ENCODE measurements around the gene MIS18A. TPM values are rescaled to one million over a fixed set of nuclear protein-coding genes. Genes with fewer than 3 reads are reported as not detected.

Gene MIS18A
- total and polyA plus RNA-seq, 9 donors, result 4.5 to 13.2 (median 9.8) TPM

DNA sequence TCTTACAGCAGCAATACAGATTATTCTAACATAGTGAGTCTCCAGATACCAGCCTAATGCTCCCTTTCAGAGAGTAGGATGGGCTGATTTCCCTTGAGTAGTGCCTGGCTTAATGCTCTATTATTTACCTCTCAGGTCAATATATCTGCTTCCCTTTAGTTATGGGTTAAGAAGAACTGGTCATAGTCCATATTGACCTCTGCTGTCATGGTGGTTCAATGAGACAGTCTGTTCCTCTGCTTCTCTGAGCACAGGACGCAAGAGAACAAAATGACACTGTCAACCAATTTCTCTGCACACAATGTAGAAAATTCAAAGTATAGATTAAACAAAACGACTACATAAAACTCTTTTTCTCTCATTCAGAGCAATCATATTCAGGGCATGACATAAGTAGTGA is 22.7 kb upstream of the MIS18A start:
- Histone ChIP-seq H3K4me1 (ENCODE audit: insufficient read depth) (peaks cover 2% of the 10 kb centered on the region), H3K27me3 (no peaks in the 10 kb centered on the region), H3K9me3 (no peaks in the 10 kb centered on the region), H3K36me3 (no peaks in the 10 kb centered on the region), H3K27ac (no peak overlapping the region), H3K4me3 (no peak overlapping the region)
- DNase-seq, result no peak
- TF ChIP-seq, protein P1, sequence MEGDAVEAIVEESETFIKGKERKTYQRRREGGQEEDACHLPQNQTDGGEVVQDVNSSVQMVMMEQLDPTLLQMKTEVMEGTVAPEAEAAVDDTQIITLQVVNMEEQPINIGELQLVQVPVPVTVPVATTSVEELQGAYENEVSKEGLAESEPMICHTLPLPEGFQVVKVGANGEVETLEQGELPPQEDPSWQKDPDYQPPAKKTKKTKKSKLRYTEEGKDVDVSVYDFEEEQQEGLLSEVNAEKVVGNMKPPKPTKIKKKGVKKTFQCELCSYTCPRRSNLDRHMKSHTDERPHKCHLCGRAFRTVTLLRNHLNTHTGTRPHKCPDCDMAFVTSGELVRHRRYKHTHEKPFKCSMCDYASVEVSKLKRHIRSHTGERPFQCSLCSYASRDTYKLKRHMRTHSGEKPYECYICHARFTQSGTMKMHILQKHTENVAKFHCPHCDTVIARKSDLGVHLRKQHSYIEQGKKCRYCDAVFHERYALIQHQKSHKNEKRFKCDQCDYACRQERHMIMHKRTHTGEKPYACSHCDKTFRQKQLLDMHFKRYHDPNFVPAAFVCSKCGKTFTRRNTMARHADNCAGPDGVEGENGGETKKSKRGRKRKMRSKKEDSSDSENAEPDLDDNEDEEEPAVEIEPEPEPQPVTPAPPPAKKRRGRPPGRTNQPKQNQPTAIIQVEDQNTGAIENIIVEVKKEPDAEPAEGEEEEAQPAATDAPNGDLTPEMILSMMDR (IDR thresholded peaks at IDR 0.05), result no peak
- TF ChIP-seq POLR2A (IDR thresholded peaks at IDR 0.05) (no peak), EP300 (IDR thresholded peaks at IDR 0.05) (no peak)
- intact Hi-C loops (cut with DNase I), result no loop called here
- 84 to 92% (median 92%) methylated on average over 2 of the region's 2 CpGs for WGBS, 3 donors

DNA sequence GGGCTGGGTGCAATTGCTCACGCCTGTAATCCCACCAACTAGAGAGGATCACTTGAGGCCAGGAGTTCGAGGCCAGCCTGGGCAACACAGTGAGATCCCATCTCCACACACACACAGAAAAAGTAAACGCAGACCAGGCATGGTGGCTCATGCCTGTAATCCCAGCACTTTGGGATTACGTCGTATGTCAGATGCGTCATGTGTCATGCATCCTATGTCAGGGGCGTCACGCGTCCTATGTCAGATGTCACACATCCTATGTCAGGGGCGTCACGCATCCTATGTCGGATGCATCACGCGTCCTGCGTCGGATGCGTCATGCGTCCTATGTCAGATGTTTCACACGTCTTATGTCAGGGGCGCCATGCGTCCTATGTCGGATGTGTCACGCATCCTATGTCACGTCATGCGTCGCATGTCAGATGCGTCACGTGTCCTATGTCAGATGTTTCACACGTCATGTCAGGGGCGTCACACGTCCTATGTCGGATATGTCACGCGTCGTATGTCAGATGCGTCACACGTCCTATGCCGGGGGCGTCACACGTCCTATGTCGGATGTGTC is 21.4 kb upstream of the MIS18A start:
- H3K4me1 ChIP-seq (ENCODE audit: insufficient read depth), result peaks cover 2% of the 10 kb centered on the region
- intact Hi-C loops (cut with DNase I), result no loop called here

DNA sequence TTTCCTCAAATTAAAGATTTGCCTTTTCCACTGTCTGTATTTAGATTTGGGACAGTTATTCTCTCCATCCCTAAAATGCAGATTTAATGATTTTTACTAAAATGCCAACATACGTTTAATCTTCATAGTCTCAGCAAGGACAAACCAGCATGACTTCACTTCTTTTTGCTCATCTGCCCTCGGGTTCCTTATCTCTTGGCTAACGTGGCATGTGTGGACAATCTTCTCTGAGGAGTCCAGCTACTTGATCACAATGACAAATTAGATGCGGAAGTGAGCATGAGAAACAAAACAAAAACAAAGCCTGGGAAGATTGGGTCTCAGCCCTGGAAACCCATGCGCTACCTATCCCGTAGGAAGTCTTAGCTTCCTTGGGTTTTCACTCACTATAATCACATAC is 20.8 kb upstream of the MIS18A start:
- no peak overlapping the region for H3K27ac ChIP-seq
- peaks cover 2% of the 10 kb centered on the region for H3K4me1 ChIP-seq (ENCODE audit: insufficient read depth)
- no peaks in the 10 kb centered on the region for H3K9me3 ChIP-seq
- H3K36me3 ChIP-seq, result no peaks in the 10 kb centered on the region
- H3K4me3 ChIP-seq, result no peak overlapping the region
- no peak for DNase-seq
- TF ChIP-seq, protein P1 (IDR thresholded peaks at IDR 0.05), result no peak
- no peak for TF ChIP-seq POLR2A (IDR thresholded peaks at IDR 0.05)
- TF ChIP-seq EP300 (IDR thresholded peaks at IDR 0.05), result no peak
- 58 to 75% (median 64%) methylated on average over 6 of the region's 6 CpGs for WGBS, 3 donors
- intact Hi-C loops (cut with DNase I), result loop anchor here in 1 of 4 donors (10.0 kb wide), 2 partner anchors 85 to 275 kb away; no protein-coding TSS in a partner anchor
- no peaks in the 10 kb centered on the region for H3K27me3 ChIP-seq

More for the DNA sequence above, 21.4 kb upstream of the MIS18A start:
- Histone ChIP-seq H3K27me3 (no peaks in the 10 kb centered on the region), H3K27ac (no peak overlapping the region), H3K36me3 (no peaks in the 10 kb centered on the region), H3K4me3 (no peak overlapping the region), H3K9me3 (no peaks in the 10 kb centered on the region)
- 91 to 98% (median 94%) methylated on average over 41 of the region's 41 CpGs for WGBS, 3 donors
- TF ChIP-seq, protein P1 (IDR thresholded peaks at IDR 0.05), result no peak
- no peak for TF ChIP-seq POLR2A (IDR thresholded peaks at IDR 0.05)
- TF ChIP-seq EP300 (IDR thresholded peaks at IDR 0.05), result no peak
- no peak for DNase-seq

DNA sequence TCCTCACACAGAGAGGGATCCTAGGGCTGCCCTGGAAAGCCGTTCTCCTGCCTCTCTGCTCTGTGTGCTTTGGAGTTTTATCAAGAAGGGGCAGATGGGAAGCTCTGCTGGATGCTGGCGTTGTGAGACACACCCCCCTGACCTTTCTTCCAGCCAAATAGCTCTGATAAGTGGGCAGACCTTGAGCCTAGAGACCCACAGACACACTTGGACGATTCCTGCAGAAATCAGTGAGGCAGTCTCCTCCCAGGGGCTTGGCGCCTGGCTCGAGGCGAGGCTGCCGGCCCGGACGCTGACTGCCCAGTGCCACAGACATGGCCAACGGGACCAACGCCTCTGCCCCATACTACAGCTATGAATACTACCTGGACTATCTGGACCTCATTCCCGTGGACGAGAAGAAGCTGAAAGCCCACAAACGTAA is 19.8 kb upstream of the MIS18A start, which contains the start of gene MRAP:
MRAP (plus strand) TSS at position 198 of the 424 bp plus-strand sequence; CDS start at position 315, 117 bp downstream.
- no peak for TF ChIP-seq POLR2A (IDR thresholded peaks at IDR 0.05)
- TF ChIP-seq, protein P1 (IDR thresholded peaks at IDR 0.05), result no peak
- intact Hi-C loops (cut with DNase I), result loop anchor here in 1 of 4 donors (10.0 kb wide), 2 partner anchors 86 to 276 kb away; no protein-coding TSS in a partner anchor
- Histone ChIP-seq H3K4me3 (no peak within 1 kb of the TSS), H3K27me3 (no peaks in the 10 kb centered on the region), H3K27ac (no peak within 1 kb of the TSS), H3K36me3 (no peaks in the 10 kb centered on the region), H3K4me1 (ENCODE audit: insufficient read depth) (peaks cover 2% of the 10 kb centered on the region), H3K9me3 (no peaks in the 10 kb centered on the region)
- 57 to 81% (median 59%) methylated on average over 14 of the region's 14 CpGs for WGBS, 3 donors
- DNase-seq, result peak in 1 of 5 donors; percentile 46
